ENCODE measurements around the gene ARG1.

ARG1 gene

GRCh38 chr6:131545317-131545716 is 27.7 kb upstream of the ARG1 start:
- DNase-seq (ENCODE audit: extremely low spot score), result no peak
- CTCF ChIA-PET, result no interaction called here
- POLR2A ChIA-PET, result no interaction called here
- TF ChIP-seq ELF4 (IDR thresholded peaks at IDR 0.05), result no peak
- no peak for TF ChIP-seq BHLHE40 (IDR thresholded peaks at IDR 0.05; ENCODE audit: borderline replicate concordance)
- TF ChIP-seq PKNOX1 (IDR thresholded peaks at IDR 0.05), result no peak
- TF ChIP-seq NFRKB (IDR thresholded peaks at IDR 0.05), result no peak
- no peak for TF ChIP-seq TARDBP (IDR thresholded peaks at IDR 0.05)
- no peak for TF ChIP-seq FOXK2 (IDR thresholded peaks at IDR 0.05)
- TF ChIP-seq FOXM1 (IDR thresholded peaks at IDR 0.05; ENCODE audit: borderline replicate concordance), result no peak
- TF ChIP-seq SUZ12 (IDR thresholded peaks at IDR 0.05), result no peak
- TF ChIP-seq L3MBTL2 (conservative IDR thresholded peaks at IDR 0.05), result no peak
- TF ChIP-seq LEF1 (IDR thresholded peaks at IDR 0.05; ENCODE audit: borderline replicate concordance), result no peak
- no peak for TF ChIP-seq FOXA1 (IDR thresholded peaks at IDR 0.05)

GRCh38 chr6:131547488-131547887 is 25.5 kb upstream of the ARG1 start:
- TF ChIP-seq SUZ12 (IDR thresholded peaks at IDR 0.05), result no peak
- CTCF ChIA-PET, result no interaction called here
- no peak for DNase-seq (ENCODE audit: extremely low spot score)

DNA sequence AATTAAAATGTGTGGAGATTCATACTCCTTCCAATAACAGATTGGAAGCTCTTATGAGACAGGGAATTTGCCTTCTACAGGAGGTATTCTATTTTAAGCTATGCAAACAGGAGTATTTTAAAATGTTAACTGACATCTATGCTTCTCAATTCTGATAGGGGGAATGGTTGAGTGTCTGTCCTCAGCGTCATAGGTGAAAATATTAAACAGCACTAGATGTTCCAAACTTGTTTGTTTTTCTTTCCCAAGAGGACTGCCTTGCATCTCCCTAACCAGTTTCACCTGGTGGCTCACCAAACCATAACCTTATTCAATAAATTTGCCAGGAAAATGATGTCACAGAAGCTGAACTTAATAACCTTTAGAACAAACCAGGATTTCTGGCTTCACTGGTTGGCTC is 24.6 kb upstream of the ARG1 start:
- POLR2A ChIA-PET, result no interaction called here
- no peak for TF ChIP-seq BHLHE40 (IDR thresholded peaks at IDR 0.05; ENCODE audit: borderline replicate concordance)
- no peak for TF ChIP-seq ZNF384 (IDR thresholded peaks at IDR 0.05)
- TF ChIP-seq ELF4 (IDR thresholded peaks at IDR 0.05), result no peak
- TF ChIP-seq FOXA1 (IDR thresholded peaks at IDR 0.05), result no peak
- no peak for TF ChIP-seq LEF1 (IDR thresholded peaks at IDR 0.05; ENCODE audit: borderline replicate concordance)
- no peak for TF ChIP-seq ARNT (IDR thresholded peaks at IDR 0.05)
- no peak for TF ChIP-seq HDGF (IDR thresholded peaks at IDR 0.05; ENCODE audit: borderline replicate concordance)
- no peak for TF ChIP-seq FOXK2 (IDR thresholded peaks at IDR 0.05)
- no peak for TF ChIP-seq SP1 (IDR thresholded peaks at IDR 0.05)
- TF ChIP-seq FOXM1 (IDR thresholded peaks at IDR 0.05; ENCODE audit: borderline replicate concordance), result no peak
- TF ChIP-seq CTBP1 (IDR thresholded peaks at IDR 0.05; ENCODE audit: borderline replicate concordance), result no peak
- TF ChIP-seq L3MBTL2 (conservative IDR thresholded peaks at IDR 0.05), result no peak
- no peak for TF ChIP-seq NFRKB (IDR thresholded peaks at IDR 0.05)
- TF ChIP-seq TARDBP (IDR thresholded peaks at IDR 0.05), result no peak
- no peak for TF ChIP-seq PKNOX1 (IDR thresholded peaks at IDR 0.05)
- no peak for TF ChIP-seq SUZ12 (IDR thresholded peaks at IDR 0.05)
- no peak for DNase-seq (ENCODE audit: extremely low spot score)
- CTCF ChIA-PET, result no interaction called here

More at GRCh38 chr6:131547488-131547887, 25.5 kb upstream of the ARG1 start:
- POLR2A ChIA-PET, result no interaction called here

DNA sequence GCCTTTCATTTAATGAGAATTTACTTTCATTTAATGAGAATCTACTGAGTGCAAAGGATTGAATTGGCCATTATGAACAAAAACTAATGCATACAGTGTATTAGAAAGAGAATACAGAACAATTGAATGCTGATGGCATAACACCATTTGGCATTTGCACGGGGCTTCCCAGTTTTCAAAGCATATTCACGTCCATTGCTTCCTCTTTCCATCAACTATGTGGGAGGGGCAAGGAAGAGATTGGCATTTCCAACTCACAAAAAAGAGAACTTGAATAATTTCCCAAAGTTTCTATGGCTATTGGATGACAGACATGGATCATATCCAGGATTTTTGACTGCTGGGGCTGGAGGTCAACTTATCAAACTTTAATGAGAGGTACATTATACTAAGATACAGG is 23.2 kb upstream of the ARG1 start:
- TF ChIP-seq SP1 (IDR thresholded peaks at IDR 0.05), result no peak
- no peak for TF ChIP-seq L3MBTL2 (conservative IDR thresholded peaks at IDR 0.05)
- TF ChIP-seq SUZ12 (IDR thresholded peaks at IDR 0.05), result no peak
- CTCF ChIA-PET, result no interaction called here
- DNase-seq (ENCODE audit: extremely low spot score), result no peak
- POLR2A ChIA-PET, result no interaction called here

DNA sequence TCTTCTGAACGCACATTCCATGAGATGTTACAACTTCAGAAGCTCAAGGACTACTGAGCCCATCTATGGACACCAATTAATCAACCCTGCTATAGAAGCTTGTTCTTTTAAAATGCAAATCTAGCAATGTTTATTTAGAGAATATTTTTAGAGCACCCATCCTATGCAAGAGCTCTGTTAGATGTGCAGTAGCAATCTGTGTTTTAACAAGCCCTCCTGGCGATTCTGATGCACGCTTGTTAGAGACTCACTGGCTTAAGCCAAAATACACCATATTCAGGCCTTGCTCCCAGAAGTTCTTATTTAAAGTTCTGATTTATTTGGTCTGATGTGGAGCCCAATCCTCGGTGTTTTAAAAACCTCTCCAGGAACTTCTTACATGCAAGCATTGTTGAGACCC is 21.1 kb upstream of the ARG1 start:
- ChIA-PET CTCF (no interaction called here), POLR2A (no interaction called here)

DNA sequence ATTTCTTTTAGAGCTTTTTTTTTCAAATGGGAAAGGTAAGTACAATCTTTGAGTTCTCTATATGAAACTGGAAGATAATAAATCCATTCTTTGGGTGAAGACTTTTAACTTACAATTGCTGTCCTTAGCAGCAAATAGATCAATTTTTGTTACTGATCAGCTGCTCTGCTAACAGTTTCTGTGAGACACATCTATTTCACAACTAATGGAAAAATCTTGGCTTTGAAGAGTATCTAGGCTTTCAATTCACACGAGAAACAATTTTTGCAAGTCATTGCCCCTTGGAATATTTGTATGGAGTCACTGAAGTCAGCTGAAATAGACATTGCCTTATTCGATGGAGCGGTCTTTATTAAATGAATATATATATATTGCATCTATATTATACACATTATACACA is 20.5 kb upstream of the ARG1 start:
- POLR2A ChIA-PET, result no interaction called here
- DNase-seq (ENCODE audit: extremely low spot score), result no peak
- CTCF ChIA-PET, result no interaction called here
- TF ChIP-seq ELF4 (IDR thresholded peaks at IDR 0.05), result no peak
- TF ChIP-seq PKNOX1 (IDR thresholded peaks at IDR 0.05), result no peak
- no peak for TF ChIP-seq NFRKB (IDR thresholded peaks at IDR 0.05)
- no peak for TF ChIP-seq LEF1 (IDR thresholded peaks at IDR 0.05; ENCODE audit: borderline replicate concordance)
- no peak for TF ChIP-seq TARDBP (IDR thresholded peaks at IDR 0.05)
- no peak for TF ChIP-seq SUZ12 (IDR thresholded peaks at IDR 0.05)
- TF ChIP-seq ARNT (IDR thresholded peaks at IDR 0.05), result no peak
- TF ChIP-seq BHLHE40 (IDR thresholded peaks at IDR 0.05; ENCODE audit: borderline replicate concordance), result no peak
- no peak for TF ChIP-seq FOXA1 (IDR thresholded peaks at IDR 0.05)
- TF ChIP-seq CTBP1 (IDR thresholded peaks at IDR 0.05; ENCODE audit: borderline replicate concordance), result no peak
- no peak for TF ChIP-seq SP1 (IDR thresholded peaks at IDR 0.05)
- no peak for TF ChIP-seq L3MBTL2 (conservative IDR thresholded peaks at IDR 0.05)
- no peak for TF ChIP-seq FOXK2 (IDR thresholded peaks at IDR 0.05)
- TF ChIP-seq ZNF384 (IDR thresholded peaks at IDR 0.05), result no peak
- no peak for TF ChIP-seq HDGF (IDR thresholded peaks at IDR 0.05; ENCODE audit: borderline replicate concordance)
- no peak for TF ChIP-seq FOXM1 (IDR thresholded peaks at IDR 0.05; ENCODE audit: borderline replicate concordance)

More for the DNA sequence above, 21.1 kb upstream of the ARG1 start:
- TF ChIP-seq CTBP1 (IDR thresholded peaks at IDR 0.05; ENCODE audit: borderline replicate concordance) (no peak), NFRKB (IDR thresholded peaks at IDR 0.05) (no peak), FOXA1 (IDR thresholded peaks at IDR 0.05) (no peak), LEF1 (IDR thresholded peaks at IDR 0.05; ENCODE audit: borderline replicate concordance) (no peak), HDGF (IDR thresholded peaks at IDR 0.05; ENCODE audit: borderline replicate concordance) (no peak), SP1 (IDR thresholded peaks at IDR 0.05) (no peak), ARNT (IDR thresholded peaks at IDR 0.05) (no peak), FOXM1 (IDR thresholded peaks at IDR 0.05; ENCODE audit: borderline replicate concordance) (no peak), ZNF384 (IDR thresholded peaks at IDR 0.05) (no peak), FOXK2 (IDR thresholded peaks at IDR 0.05) (no peak), ELF4 (IDR thresholded peaks at IDR 0.05) (no peak), SUZ12 (IDR thresholded peaks at IDR 0.05) (no peak), BHLHE40 (IDR thresholded peaks at IDR 0.05; ENCODE audit: borderline replicate concordance) (no peak)
- no peak for DNase-seq (ENCODE audit: extremely low spot score)

DNA sequence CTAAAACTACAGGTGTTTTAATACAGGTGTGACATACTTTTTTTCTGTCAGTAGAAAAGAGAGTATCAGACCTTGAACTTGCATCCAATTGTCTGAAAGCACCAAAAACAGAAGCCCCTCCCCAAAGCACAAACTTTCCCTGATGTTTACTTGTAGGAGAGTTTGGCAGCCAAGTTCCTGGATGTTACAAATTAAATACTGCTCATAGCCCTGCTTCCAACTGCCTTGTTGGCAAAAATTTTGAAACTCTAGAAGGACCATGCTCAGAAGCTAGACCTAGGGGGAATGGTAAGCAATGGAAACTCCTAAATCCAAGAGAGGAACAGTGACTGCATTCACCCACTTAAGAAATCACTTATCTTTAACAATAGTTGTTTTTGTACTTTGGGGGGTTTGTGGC is 17.0 kb upstream of the ARG1 start:
- CTCF ChIA-PET, result no interaction called here
- DNase-seq (ENCODE audit: extremely low spot score), result no peak
- no peak for TF ChIP-seq ZNF384 (IDR thresholded peaks at IDR 0.05)
- TF ChIP-seq FOXA1 (IDR thresholded peaks at IDR 0.05), result no peak
- no peak for TF ChIP-seq L3MBTL2 (conservative IDR thresholded peaks at IDR 0.05)
- POLR2A ChIA-PET, result no interaction called here

Data from HEK293T (cell line).